GM12891 (cell line): Measurements from ENCODE around the gene OR6M1.

Source experiments
- POLR2A ChIP-seq: IDR thresholded peaks from 2 replicates; pipeline ENCODE4 v1.6.1; 2011; ENCODE audit warnings: low read depth, low read length, control low read depth
- POLR2AphosphoS5 ChIP-seq: IDR thresholded peaks from 2 replicates; pipeline ENCODE4 v1.6.1; 2011; ENCODE audit warnings: low read depth, low read length, control low read depth

DNA sequence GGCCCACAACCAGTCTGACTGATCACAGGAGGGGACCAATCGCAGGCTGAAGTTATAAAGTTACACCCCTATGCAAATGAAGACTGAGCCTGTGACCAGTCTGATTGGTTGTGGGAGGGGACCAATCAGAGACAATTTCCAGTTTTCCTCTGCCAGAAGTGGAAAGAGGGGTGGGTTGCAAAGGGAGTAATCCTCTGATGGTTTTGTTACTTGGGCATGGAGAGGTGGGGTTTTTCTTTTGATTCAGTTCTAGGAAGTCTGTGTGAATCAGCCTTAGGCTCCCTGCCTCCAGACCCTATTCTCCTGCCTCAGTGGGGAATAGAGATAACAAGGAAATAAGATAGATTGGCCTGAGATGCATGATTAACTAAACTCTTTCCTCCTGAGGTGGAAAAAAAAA lies 9.9 kb downstream of the OR6M1 start:
- TF ChIP-seq POLR2AphosphoS5 (no peak), POLR2A (no peak)
